NK-92 treated with Interleukin-12 subunit alpha and Interleukin-12 subunit beta, amount 100 ng/mL, for 24 hours (cell line): Measurements from ENCODE around the gene MDN1.
"Not testable (repeated sequence)": the region's sequence is repeated elsewhere in the genome, so short reads cannot be mapped to it uniquely, and the experiment has no call there.

Source experiments
- DNase-seq: peaks from one replicate; lab custom pipeline; 2025; lab: John Stamatoyannopoulos, UW

The MDN1 gene

GRCh38 chr6:89650579-89650978 lies 169.0 kb downstream of the MDN1 start:
- no peak for DNase-seq

GRCh38 chr6:89649682-89650081 lies 169.9 kb downstream of the MDN1 start:
- DNase-seq = no peak

GRCh38 chr6:89644864-89645263 lies 174.7 kb downstream of the MDN1 start:
- no peak for DNase-seq

- no peak for DNase-seq
Measured at GRCh38 chr6:89643406-89643805, 176.2 kb downstream of the MDN1 start.

- no peak for DNase-seq
Measured at GRCh38 chr6:89642956-89643355, 176.6 kb downstream of the MDN1 start.

- DNase-seq = not testable (repeated sequence)
Measured at GRCh38 chr6:89641581-89641980, 178.0 kb downstream of the MDN1 start.

- DNase-seq = no peak
Measured at GRCh38 chr6:89640804-89641203, 178.8 kb downstream of the MDN1 start.

- DNase-seq = peak; percentile 91
Measured at GRCh38 chr6:89638320-89639195, 181.0 kb downstream of the MDN1 start, which contains the start of gene LYRM2. Gene LYRM2 (minus strand): TSS chr6:89638747. CDS start chr6:89638716, 31 bp downstream.

- DNase-seq = no peak
Measured at GRCh38 chr6:89637960-89638319, 181.7 kb downstream of the MDN1 start.

- not testable (repeated sequence) for DNase-seq
Measured at GRCh38 chr6:89636412-89636811, 183.2 kb downstream of the MDN1 start.

GRCh38 chr6:89630488-89630887 lies 189.1 kb downstream of the MDN1 start:
- no peak for DNase-seq

GRCh38 chr6:89623749-89624148 lies 195.8 kb downstream of the MDN1 start:
- no peak for DNase-seq

- no peak for DNase-seq
Measured at GRCh38 chr6:89619567-89619966, 200.0 kb downstream of the MDN1 start.

- DNase-seq = no peak
Measured at GRCh38 chr6:89618026-89618425, 201.6 kb downstream of the MDN1 start.

GRCh38 chr6:89616531-89616930 lies 203.1 kb downstream of the MDN1 start:
- no peak for DNase-seq

GRCh38 chr6:89615882-89616281 lies 203.7 kb downstream of the MDN1 start:
- DNase-seq = no peak

GRCh38 chr6:89613790-89614189 lies 205.8 kb downstream of the MDN1 start:
- DNase-seq = no peak

GRCh38 chr6:89612121-89612520 lies 207.5 kb downstream of the MDN1 start:
- no peak for DNase-seq

- DNase-seq = no peak
Measured at GRCh38 chr6:89611666-89612065, 207.9 kb downstream of the MDN1 start.

GRCh38 chr6:89610149-89610642 lies 209.4 kb downstream of the MDN1 start:
- DNase-seq = peak; percentile 40

GRCh38 chr6:89605861-89606260 lies 213.7 kb downstream of the MDN1 start:
- no peak for DNase-seq

GRCh38 chr6:89604653-89605052 lies 214.9 kb downstream of the MDN1 start:
- no peak for DNase-seq

- DNase-seq = no peak
Measured at GRCh38 chr6:89602166-89602565, 217.4 kb downstream of the MDN1 start.

GRCh38 chr6:89599727-89600126 lies 219.9 kb downstream of the MDN1 start:
- no peak for DNase-seq
